ENCODE measurements around the gene CACNA2D1. TPM values are rescaled to one million over a fixed set of nuclear protein-coding genes. Genes with fewer than 3 reads are reported as not detected.

The CACNA2D1 gene
- total RNA-seq, 4 donors from 2014 or later, result 30.6 to 60.0 (median 45.7) TPM

DNA sequence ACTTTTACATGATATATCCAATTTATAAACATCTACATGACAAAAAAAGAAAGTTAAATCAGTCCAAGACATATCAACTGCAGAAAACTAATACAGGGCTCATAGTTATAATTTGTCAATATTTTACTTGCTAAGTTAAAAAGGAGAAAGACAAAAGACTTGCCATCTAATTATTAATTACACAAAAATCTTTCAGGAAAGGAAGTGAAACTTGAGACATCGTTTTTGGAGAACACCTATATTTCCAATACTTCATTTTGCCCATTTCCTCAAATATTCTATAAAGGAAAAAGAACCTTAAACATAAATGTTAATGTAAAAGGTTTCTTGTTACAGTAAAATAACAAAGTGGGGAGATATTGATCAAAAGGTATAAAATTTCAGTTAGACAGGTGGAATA lies 148.7 kb downstream of the CACNA2D1 start:
- 66% methylated on average over 1 of the region's 1 CpG for WGBS
- intact Hi-C loops (cut with DNase I), result no loop called here
- peaks cover 0 to 1% (median 0%) of the 10 kb centered on the region in 4 donors for H3K4me1 ChIP-seq

DNA sequence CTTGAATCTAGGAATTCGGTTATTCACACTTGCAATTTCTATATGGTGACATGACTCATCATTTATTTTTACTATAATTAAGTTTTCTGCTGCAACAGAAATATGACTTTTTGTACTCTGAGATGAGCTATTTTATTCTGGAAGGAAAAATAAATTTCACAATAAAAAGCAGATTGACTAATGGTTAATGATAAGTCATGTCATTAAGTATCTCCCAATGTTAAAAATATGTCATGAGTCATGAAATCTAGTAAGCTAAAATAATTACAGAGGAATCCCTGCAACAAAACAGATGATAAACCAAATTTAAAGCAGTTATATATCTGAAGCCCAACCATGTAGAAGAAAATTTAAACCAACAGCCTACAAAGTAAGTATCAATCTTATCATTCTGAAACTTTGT lies 149.2 kb downstream of the CACNA2D1 start:
- Histone ChIP-seq H3K9me3 (no peaks in the 10 kb centered on the region), H3K4me3 (no peak overlapping the region), H3K27ac (replicated peaks in 1 of 4) (no peak overlapping the region), H3K4me1 (peaks cover 0 to 6% (median 3%) of the 10 kb centered on the region in 4 donors), H3K27me3 (no peaks in the 10 kb centered on the region), H3K36me3 (no peaks in the 10 kb centered on the region)
- no peak for TF ChIP-seq EP300 (IDR thresholded peaks at IDR 0.05)
- TF ChIP-seq POLR2A (IDR thresholded peaks at IDR 0.05; ENCODE audit: low read depth), result no peak
- TF ChIP-seq POLR2AphosphoS5 (IDR thresholded peaks at IDR 0.05), result no peak
- TF ChIP-seq, protein P1, sequence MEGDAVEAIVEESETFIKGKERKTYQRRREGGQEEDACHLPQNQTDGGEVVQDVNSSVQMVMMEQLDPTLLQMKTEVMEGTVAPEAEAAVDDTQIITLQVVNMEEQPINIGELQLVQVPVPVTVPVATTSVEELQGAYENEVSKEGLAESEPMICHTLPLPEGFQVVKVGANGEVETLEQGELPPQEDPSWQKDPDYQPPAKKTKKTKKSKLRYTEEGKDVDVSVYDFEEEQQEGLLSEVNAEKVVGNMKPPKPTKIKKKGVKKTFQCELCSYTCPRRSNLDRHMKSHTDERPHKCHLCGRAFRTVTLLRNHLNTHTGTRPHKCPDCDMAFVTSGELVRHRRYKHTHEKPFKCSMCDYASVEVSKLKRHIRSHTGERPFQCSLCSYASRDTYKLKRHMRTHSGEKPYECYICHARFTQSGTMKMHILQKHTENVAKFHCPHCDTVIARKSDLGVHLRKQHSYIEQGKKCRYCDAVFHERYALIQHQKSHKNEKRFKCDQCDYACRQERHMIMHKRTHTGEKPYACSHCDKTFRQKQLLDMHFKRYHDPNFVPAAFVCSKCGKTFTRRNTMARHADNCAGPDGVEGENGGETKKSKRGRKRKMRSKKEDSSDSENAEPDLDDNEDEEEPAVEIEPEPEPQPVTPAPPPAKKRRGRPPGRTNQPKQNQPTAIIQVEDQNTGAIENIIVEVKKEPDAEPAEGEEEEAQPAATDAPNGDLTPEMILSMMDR (IDR thresholded peaks at IDR 0.05), result no peak
- no peak for DNase-seq (ENCODE audit: extremely low spot score)
- intact Hi-C loops (cut with DNase I), result no loop called here
- 85% methylated on average over 1 of the region's 1 CpG for WGBS

More for the DNA sequence above, 148.7 kb downstream of the CACNA2D1 start:
- Histone ChIP-seq H3K36me3 (no peaks in the 10 kb centered on the region), H3K9me3 (no peaks in the 10 kb centered on the region), H3K27me3 (no peaks in the 10 kb centered on the region), H3K4me3 (no peak overlapping the region), H3K27ac (replicated peaks in 1 of 4) (no peak overlapping the region)
- DNase-seq (ENCODE audit: extremely low spot score), result no peak
- TF ChIP-seq EP300 (IDR thresholded peaks at IDR 0.05), result no peak
- no peak for TF ChIP-seq POLR2AphosphoS5 (IDR thresholded peaks at IDR 0.05)
- no peak for TF ChIP-seq POLR2A (IDR thresholded peaks at IDR 0.05; ENCODE audit: low read depth)
- TF ChIP-seq, protein P1 (IDR thresholded peaks at IDR 0.05), result no peak

DNA sequence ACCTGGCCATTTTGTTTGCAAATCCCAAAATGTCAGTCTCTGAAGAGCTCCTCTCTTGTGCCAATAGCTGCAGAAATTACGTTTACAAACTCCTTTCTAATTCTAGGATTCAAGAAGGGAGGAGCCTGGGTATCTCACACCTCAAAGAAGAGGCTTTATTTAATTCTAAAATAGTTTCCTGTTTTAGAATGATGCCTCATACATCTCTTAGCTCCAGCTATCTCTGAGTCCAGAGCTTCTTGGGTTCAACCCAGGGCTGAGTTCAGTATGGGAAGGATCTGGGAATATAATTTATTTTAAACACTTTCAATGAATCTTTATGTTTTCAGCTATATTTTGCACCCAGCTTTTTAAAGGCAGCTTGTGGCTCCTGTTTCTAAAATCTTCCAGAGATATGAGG lies 150.1 kb downstream of the CACNA2D1 start:
- intact Hi-C loops (cut with DNase I), result no loop called here
- TF ChIP-seq, protein P1 (IDR thresholded peaks at IDR 0.05), result no peak
- no peak for TF ChIP-seq EP300 (IDR thresholded peaks at IDR 0.05)
- TF ChIP-seq POLR2A (IDR thresholded peaks at IDR 0.05; ENCODE audit: low read depth), result no peak
- no peak for TF ChIP-seq POLR2AphosphoS5 (IDR thresholded peaks at IDR 0.05)
- no peaks in the 10 kb centered on the region for H3K27me3 ChIP-seq

DNA sequence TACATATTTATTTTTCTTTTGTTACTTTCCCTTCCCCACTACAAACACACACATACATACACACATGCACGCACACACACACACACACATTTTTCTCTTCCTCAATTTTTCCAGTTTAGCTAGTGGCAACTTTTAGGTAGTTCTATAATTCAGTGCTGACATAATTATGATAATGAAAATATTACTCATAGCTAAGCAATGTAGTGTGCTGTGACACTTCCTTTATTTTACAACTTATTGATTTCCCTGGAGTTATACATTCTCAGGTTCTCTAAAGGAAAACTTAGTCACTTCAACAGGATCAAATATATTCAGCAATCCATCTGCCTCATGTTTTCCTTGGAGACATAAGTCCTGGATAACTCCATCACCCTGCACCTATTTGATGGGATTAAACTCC lies 151.6 kb downstream of the CACNA2D1 start:
- Histone ChIP-seq H3K27ac (replicated peaks in 1 of 4) (no peak overlapping the region), H3K9me3 (no peaks in the 10 kb centered on the region), H3K27me3 (no peaks in the 10 kb centered on the region), H3K4me1 (peaks cover 4 to 22% (median 16%) of the 10 kb centered on the region in 4 donors), H3K4me3 (no peak overlapping the region), H3K36me3 (no peaks in the 10 kb centered on the region)
- DNase-seq (ENCODE audit: extremely low spot score), result no peak
- no peak for TF ChIP-seq POLR2A (IDR thresholded peaks at IDR 0.05; ENCODE audit: low read depth)
- TF ChIP-seq, protein P1 (IDR thresholded peaks at IDR 0.05), result no peak
- no peak for TF ChIP-seq POLR2AphosphoS5 (IDR thresholded peaks at IDR 0.05)
- TF ChIP-seq EP300 (IDR thresholded peaks at IDR 0.05), result no peak
- intact Hi-C loops (cut with DNase I), result no loop called here
- WGBS, result 98% methylated on average over 1 of the region's 1 CpG

More for the DNA sequence above, 150.1 kb downstream of the CACNA2D1 start:
- Histone ChIP-seq H3K4me3 (no peak overlapping the region), H3K36me3 (no peaks in the 10 kb centered on the region), H3K9me3 (no peaks in the 10 kb centered on the region), H3K4me1 (peaks cover 2 to 15% (median 12%) of the 10 kb centered on the region in 4 donors), H3K27ac (replicated peaks in 1 of 4) (no peak overlapping the region)
- no peak for DNase-seq (ENCODE audit: extremely low spot score)
- WGBS, result 70% methylated on average over 1 of the region's 1 CpG

DNA sequence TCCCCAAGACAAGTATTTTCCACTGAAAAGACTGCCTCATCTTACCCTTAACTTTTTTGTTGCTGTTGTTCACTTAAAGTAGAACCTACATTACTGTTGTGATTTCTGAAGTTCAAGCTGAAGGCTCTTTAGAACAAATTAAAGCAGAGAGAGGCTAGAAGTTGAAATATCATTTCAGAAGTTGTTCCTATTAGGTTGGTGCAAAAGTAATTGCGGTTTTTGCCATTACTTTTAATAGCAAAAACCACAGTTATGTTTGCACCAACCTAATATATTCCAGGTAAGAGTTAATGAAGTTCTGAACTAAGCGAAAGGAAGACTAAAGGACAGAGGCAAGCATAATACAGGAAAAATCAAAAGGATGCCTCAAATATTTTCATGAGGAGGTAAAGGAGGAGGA lies 153.7 kb downstream of the CACNA2D1 start:
- no peak for DNase-seq (ENCODE audit: extremely low spot score)
- H3K4me3 ChIP-seq, result no peak overlapping the region
- no peaks in the 10 kb centered on the region for H3K9me3 ChIP-seq
- peaks cover 4 to 26% (median 16%) of the 10 kb centered on the region in 4 donors for H3K4me1 ChIP-seq
- H3K36me3 ChIP-seq, result no peaks in the 10 kb centered on the region
- H3K27ac ChIP-seq (replicated peaks in 1 of 4), result no peak overlapping the region
- TF ChIP-seq POLR2AphosphoS5 (IDR thresholded peaks at IDR 0.05), result no peak
- TF ChIP-seq POLR2A (IDR thresholded peaks at IDR 0.05; ENCODE audit: low read depth), result no peak
- TF ChIP-seq EP300 (IDR thresholded peaks at IDR 0.05), result no peak
- TF ChIP-seq, protein P1 (IDR thresholded peaks at IDR 0.05), result no peak
- no peaks in the 10 kb centered on the region for H3K27me3 ChIP-seq
- WGBS, result 85% methylated on average over 2 of the region's 2 CpGs
- intact Hi-C loops (cut with DNase I), result no loop called here
